PFSK-1 (cell line): ENCODE data around the gene CACNA1B.

ENCODE experiments used
- FOXP2 ChIP-seq: optimal IDR thresholded peaks from 2 replicates; pipeline ENCODE3; 2011; ENCODE audit warnings: borderline replicate concordance, control low read depth, inconsistent platforms; ENCODE audit not compliant: insufficient read depth; ENCODE audit errors: extremely low read length, extremely low read depth
- POLR2AphosphoS5 ChIP-seq: IDR thresholded peaks from 2 replicates; pipeline ENCODE4 v1.6.1; 2012; ENCODE audit warnings: low read depth, mild to moderate bottlenecking, control low read depth, low read length, moderate library complexity
- REST ChIP-seq, 2 experiments: IDR thresholded peaks; 2 replicates each; pipeline versions ENCODE4 v1.6.1 to v1.8.0; 2011 to 2012; ENCODE audit warnings: low read depth in 2 of 2, low read length in 2 of 2, control low read depth in 1 of 2, inconsistent platforms in 1 of 2, mild to moderate bottlenecking in 1 of 2, moderate library complexity in 1 of 2; ENCODE audit not compliant: insufficient read depth in 1 of 2
- SIN3A ChIP-seq: IDR thresholded peaks from 2 replicates; pipeline ENCODE4 v1.6.1; 2012; ENCODE audit warnings: mild to moderate bottlenecking, low read length, moderate library complexity, borderline replicate concordance; ENCODE audit not compliant: insufficient read depth
- TAF1 ChIP-seq: IDR thresholded peaks from 2 replicates; pipeline ENCODE4 v1.6.1; 2012; ENCODE audit warnings: low read length, control low read depth, borderline replicate concordance; ENCODE audit not compliant: insufficient read depth

The CACNA1B gene

GRCh38 chr9:138040446-138041430 is 163.2 kb downstream of the CACNA1B start:
- no peak for TF ChIP-seq REST (IDR thresholded peaks at IDR 0.05; ENCODE audit: insufficient read depth in 1 of 2, low read depth in 2 of 2, low read length in 2 of 2)
- no peak for TF ChIP-seq TAF1
- TF ChIP-seq SIN3A: no peak
- no peak for TF ChIP-seq FOXP2
- TF ChIP-seq POLR2AphosphoS5: no peak

- TF ChIP-seq POLR2AphosphoS5: no peak
- TF ChIP-seq REST (IDR thresholded peaks at IDR 0.05; ENCODE audit: insufficient read depth in 1 of 2, low read depth in 2 of 2, low read length in 2 of 2): no peak
- TF ChIP-seq FOXP2: no peak
- no peak for TF ChIP-seq TAF1
- TF ChIP-seq SIN3A: no peak
Observed at GRCh38 chr9:138042146-138042545, 164.6 kb downstream of the CACNA1B start.

DNA sequence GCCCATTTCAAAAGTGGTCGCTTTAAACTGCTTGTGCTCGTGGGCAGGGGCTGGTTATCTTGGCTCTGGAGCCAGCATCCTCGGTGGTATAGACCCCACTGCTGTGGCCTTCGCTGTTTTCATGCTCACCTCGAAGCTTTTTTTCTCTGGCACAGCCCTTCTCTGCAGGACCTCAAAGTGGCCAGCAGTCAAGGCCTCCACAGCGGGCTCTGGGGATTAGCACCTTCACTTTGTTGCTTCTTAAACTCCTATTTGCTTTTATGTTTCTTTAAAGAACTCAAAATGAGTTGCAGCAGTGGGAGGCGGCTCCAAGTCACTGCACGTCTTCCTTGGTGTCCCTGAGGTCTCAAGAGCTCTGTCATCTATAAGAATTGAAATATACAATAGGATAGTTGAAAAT is 165.1 kb downstream of the CACNA1B start:
- TF ChIP-seq REST (IDR thresholded peaks at IDR 0.05; ENCODE audit: insufficient read depth in 1 of 2, low read depth in 2 of 2, low read length in 2 of 2) (no peak), POLR2AphosphoS5 (no peak), FOXP2 (no peak), TAF1 (no peak), SIN3A (no peak)

DNA sequence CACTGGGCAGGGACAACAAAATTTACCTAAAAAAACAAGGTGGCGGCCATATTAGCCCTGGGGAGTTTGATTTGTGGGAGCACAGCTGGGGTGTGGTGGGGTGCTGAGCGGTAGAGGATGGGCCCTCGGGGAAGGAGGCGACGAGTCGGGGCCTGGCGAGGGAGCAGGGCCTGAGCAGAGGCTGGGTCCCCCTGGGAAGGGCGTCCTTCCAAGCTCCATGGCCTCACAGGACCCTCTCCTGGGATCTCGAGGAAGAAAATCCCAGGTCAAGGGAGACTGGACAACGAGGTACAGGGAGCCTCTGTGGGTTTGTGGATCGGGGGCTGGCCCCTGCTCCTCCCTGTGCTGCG is 165.5 kb downstream of the CACNA1B start:
- TF ChIP-seq SIN3A (no peak), TAF1 (no peak), POLR2AphosphoS5 (no peak), REST (IDR thresholded peaks at IDR 0.05; ENCODE audit: insufficient read depth in 1 of 2, low read depth in 2 of 2, low read length in 2 of 2) (no peak), FOXP2 (no peak)
